ENCODE results near the gene DSG1. TPM values are rescaled to one million over a fixed set of nuclear protein-coding genes. Genes with fewer than 3 reads are reported as not detected.

The DSG1 gene
- total and polyA plus RNA-seq, 2 of the 13 experiments (the other 11 are each of a cell fraction or from before 2014, with no cell fraction given) = 0.04 TPM; not detected in 1

GRCh38 chr18:31396796-31397612, 79.0 kb downstream of the DSG1 start (continued):
- TF ChIP-seq MYPOP (CRISPR knock-in tag; IDR thresholded peaks at IDR 0.05) (no peak), TFDP2 (CRISPR knock-in tag; IDR thresholded peaks at IDR 0.05) (no peak), HES4 (CRISPR knock-in tag; IDR thresholded peaks at IDR 0.05; ENCODE audit: borderline replicate concordance) (no peak), ZMYM4 (CRISPR knock-in tag; IDR thresholded peaks at IDR 0.05) (no peak), ZNF557 (CRISPR knock-in tag; IDR thresholded peaks at IDR 0.05) (no peak), ZBTB33 (CRISPR knock-in tag; IDR thresholded peaks at IDR 0.05) (no peak), KDM2A (CRISPR knock-in tag; IDR thresholded peaks at IDR 0.05; ENCODE audit: borderline replicate concordance, low read depth) (no peak), EHMT2 (IDR thresholded peaks at IDR 0.05; ENCODE audit: borderline replicate concordance, low read depth, low read length) (peak; percentile 49; the same call in 1 of the 2 replicates), MXD4 (CRISPR knock-in tag; IDR thresholded peaks at IDR 0.05) (no peak), SUZ12 (IDR thresholded peaks at IDR 0.05; ENCODE audit: low read depth, low read length) (no peak), CREB1 (IDR thresholded peaks at IDR 0.05) (no peak), CREB1 (CRISPR knock-in tag; IDR thresholded peaks at IDR 0.05) (peak; percentile 78; the same call in 1 of the 2 replicates), HCFC1 (IDR thresholded peaks at IDR 0.05; ENCODE audit: low read depth, low read length) (no peak), ZNF75D (CRISPR knock-in tag; IDR thresholded peaks at IDR 0.05; ENCODE audit: borderline replicate concordance) (no peak), ZNF564 (CRISPR knock-in tag; IDR thresholded peaks at IDR 0.05) (no peak), ZNF543 (CRISPR knock-in tag; IDR thresholded peaks at IDR 0.05) (no peak)
